Activated gamma-delta T cell (primary cell): Measurements from ENCODE around the gene SNAP91.

ENCODE experiments used
- DNase-seq: peaks from one replicate; lab custom pipeline; 2025; lab: John Stamatoyannopoulos, UW

Gene SNAP91

DNA sequence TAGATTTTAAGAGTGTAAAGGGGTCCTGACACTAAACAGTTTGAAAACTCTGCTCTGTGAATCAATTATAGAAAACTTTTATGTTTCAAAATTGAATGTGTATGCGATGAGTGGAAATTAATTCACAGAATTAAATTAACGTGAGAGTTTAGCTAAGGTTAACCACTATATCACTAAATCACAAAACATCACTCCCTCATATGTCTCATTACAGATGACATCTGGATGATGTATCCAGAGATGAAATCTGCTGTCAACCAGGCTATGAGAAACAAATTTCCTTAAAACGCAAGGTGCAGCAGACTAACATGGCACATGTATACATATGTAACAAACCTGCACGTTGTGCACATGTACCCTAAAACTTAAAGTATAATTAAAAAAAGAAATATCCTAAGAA, 169.2 kb downstream of the SNAP91 start:
- DNase-seq: no peak

DNA sequence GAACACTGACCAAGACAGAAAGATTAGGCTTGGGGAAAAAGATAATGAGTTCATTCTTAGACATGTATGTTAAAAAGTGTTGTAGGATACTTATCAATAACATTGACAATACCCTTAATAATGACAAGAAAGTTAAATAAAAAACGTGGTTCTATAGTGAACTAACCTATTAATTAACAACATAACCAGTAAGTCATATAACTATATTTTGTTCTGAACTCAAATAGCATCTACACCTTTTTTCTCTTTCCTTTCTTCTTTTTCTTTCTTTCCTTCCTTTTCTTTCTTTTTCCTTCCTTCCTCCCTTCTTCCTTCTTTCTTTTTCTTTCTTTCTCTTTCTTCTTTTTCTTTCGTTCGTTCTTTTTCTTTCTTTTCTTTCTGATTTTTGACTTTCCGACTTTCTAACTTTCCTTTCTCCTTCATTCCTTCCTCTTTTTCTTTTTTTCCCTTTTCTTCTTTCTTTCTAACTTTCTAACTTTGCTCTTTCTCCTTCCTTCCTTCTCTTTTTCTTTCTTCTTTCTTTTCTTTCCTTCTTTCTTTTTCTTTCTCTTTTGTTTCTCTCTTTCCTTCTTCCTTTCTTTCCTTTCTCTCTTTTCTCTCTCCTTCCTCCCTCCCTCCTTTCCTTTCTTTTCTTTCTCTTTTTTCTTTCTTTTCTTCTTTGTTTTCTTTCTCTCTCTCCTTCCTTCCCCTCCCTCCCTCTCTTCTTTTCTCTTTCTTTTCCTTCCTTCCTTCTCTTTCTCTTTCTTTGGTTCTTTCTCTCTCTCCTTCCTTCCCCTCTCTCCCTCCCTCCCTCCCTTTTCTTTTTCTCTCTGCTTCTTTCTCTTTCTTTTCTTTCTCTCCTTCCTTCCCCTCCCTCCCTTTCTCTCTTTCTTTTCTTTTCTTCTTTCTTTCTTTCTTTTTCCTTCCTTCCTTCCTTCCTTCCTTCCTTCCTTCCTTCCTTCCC, 172.0 kb downstream of the SNAP91 start:
- no peak for DNase-seq

DNA sequence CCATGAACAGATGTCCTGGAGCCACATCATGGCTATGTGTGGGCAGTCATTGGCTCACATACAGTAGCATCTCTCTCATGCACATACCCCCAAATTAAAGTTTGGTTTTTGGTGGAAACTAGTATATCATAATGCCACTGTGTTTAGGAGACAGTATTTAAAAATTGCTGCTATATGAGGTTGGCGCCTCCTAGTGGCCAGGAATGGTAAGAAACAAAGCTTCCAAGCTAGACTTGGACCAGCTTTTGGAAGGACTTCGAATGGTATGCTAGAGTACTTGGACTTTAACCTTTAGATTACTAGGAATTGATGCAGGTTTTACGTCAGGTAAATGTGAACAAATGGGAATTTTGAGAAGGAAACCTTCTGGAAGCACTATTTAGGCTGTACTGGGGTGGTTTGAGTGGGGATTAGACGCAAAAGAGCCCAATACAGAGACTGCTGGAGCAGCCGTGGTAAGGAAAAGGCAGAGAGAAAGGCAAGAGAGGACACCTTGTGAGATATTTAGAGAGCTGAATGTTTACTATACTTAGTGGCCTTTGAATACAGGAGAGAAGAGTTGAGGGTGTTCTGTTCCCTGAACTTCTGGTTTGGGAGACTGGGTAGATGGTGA, 172.8 kb downstream of the SNAP91 start:
- DNase-seq: no peak

DNA sequence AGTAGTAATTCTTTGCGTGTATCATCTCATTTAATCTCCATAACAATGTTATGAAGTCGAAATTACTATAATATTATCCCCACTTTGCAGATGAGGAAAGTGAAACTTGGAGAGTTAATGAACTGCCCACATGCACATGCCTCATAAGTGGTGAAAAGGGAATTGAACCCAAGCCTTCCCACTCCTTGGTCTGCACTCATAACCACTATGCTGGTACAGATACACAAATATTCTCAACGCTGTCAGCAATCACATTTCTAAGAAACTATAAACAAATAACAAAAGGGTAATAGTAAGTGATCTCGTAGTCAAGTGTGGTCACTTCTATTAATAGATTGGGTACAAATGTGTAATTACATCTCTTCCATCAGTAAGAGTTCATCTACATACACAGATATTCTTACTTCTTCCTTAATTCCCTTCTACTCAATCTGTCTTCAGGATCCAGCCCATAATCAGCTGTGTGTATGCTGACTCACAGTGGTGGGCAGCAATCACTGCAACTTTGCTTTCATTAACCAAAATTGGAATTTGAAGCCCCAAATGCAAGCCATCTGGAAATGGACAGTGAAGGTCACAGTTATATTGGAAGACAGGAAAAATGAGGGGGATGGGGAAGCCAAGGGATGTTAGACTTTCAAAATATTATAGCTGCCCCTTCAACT, 190.0 kb downstream of the SNAP91 start:
- DNase-seq: no peak

DNA sequence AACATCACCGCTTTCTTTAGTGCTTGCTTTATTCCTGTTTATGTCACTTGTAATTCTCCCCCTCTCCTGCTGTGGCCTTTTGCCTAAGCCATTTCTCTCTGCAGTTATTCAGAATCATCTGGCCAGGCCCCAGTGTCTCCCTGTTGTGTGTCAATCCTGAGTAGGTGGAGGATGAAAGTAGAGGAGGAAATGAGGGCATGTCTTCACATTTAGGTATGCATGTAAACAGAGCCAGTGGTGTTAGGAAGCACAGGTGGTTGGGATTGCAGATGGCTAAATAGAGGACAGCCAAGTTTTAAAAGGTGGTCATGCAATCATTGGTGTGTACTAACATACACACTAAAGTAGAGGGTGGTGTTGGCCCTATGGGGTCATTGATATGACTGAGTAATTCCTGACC, 191.4 kb downstream of the SNAP91 start:
- no peak for DNase-seq

DNA sequence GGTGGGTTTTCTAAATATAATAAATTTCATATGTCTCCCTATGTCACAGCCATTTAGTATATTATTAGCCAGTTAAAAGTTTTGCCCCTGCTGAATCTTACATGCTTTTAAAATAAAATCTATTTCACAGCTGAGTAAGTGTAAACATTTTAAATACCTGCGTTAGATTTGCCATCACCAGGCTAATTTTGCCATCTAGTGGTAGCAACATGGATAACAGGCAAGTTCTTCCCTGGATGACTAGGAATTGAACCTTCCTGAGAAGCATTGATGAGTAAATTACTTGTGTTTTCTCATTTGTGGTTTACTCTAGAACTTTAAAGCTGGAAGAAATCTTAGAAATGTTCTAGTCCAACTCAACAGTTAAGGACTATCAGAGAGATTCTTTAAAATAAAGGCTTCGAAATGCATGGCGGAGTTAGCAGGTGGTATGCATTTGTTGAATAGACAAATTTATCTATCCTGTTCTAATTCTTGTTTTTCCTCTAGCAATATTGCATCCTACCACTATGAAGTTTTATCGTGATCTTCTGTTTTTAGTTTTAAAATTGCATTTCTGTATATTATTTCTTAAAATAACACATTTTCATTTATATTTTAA, 193.9 kb downstream of the SNAP91 start:
- DNase-seq: no peak

DNA sequence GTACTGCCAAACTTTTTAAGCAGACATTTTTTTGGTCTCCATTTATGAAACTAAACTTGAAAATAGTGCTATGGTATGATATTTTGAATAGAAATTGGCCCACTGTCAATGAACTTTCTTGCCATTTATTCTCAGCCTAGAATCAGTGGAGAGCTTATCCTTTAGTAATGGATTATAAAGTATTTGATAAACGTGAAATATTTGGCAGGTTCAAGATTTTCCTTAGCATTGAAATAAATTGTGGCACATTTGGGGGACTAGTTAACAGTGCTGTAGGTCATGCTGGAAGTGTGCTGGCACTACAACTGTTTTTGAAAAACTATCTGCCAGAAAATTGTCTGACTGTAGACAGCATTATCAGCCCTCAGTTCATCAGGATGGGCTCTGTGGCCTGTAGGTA, 194.4 kb downstream of the SNAP91 start:
- no peak for DNase-seq

DNA sequence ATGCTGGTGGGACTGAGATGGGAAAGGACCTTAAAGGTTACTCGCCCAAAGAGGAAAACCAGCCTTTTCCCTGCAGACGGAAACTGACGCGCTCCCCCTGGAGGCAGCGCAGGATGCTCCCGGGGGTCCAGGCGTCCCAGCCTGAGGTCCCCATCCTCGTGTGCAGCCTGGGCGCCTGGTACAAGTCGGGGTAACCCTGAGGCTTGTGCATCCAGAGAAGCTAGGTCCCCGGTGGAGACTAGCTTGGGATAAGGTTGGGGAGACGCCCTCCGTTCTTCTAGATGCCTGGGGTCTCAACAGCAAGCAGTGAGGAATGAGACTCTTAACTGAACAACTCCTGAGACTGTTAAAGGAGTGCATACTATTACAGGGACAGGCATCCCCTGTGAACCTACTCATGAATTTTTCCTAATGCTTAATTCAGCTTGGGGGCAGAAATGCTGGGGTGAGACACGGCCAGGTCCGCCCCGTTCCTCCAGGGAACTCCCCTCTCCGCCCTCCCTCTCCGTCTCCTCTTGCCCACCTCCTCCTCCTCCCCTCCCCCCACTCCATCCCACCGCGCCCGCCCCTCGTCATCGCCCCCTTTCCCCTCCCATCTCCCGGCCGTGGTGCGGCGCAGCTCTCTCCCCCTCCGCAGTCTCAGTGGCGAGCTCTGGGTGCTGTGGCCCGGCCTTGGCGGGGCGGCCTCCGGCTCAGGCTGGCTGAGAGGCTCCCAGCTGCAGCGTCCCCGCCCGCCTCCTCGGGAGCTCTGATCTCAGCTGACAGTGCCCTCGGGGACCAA, 196.8 kb downstream of the SNAP91 start, which contains the start of gene PRSS35:
Gene PRSS35, plus strand, starts transcription at position 634 of the 781 bp plus-strand sequence. CDS start 10,908 bp downstream, outside the sequence.
- no peak for DNase-seq

DNA sequence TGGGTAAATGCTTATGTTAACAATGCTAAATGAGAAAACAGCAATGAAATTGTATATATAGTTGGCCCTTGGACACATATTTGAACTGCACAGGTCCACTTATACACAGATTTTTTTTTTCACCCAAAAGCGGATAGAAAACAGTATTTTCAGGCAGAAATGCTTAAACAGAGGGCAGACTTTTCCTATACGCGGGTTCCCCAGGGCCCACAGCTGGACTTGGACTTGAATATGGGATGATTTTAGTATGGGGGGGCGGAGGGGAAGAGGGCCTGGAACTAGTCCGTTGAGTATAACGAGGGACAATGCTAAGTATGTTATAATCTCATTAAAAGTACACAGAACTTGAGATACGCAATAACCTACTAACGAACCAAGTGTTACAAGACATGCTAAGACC, 197.6 kb downstream of the SNAP91 start:
- no peak for DNase-seq

DNA sequence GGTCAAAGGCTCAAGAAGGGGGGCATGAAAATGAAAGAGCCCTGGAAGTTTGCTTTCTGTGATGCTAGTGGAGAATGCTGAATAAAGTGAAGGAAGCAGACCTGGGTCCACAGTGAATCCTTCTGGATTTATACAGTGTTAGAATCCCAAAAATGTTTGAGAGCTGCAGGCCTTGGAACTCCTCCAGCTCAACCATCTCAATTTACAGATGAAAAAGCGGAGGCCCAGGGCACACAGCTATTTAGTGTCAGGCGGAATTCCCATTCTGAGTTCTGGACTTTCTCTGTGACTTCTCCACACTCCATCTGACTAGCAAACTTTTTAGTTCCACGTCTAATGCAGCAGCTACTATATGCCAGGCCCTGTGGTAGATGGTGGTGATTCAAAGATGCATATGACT, 198.1 kb downstream of the SNAP91 start:
- DNase-seq: no peak

DNA sequence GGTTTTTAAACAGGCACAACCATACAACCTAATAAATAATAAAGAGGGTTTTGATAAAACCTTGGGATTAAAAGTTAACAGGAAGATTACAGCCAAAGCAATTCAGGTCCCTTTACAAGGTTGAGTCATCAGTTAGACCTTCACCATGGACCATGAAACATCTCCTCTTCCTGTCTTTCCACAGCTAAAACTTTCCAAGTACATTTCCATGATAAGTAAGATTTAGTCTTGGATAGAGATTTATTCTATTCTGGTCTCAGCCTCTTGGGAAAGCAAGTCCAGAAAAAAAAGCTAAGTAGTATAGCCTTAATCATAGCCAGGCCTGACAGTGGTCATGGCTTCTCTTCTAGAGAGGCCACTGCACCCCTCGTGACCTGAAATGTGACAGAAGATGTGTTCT, 199.5 kb downstream of the SNAP91 start:
- DNase-seq: no peak

DNA sequence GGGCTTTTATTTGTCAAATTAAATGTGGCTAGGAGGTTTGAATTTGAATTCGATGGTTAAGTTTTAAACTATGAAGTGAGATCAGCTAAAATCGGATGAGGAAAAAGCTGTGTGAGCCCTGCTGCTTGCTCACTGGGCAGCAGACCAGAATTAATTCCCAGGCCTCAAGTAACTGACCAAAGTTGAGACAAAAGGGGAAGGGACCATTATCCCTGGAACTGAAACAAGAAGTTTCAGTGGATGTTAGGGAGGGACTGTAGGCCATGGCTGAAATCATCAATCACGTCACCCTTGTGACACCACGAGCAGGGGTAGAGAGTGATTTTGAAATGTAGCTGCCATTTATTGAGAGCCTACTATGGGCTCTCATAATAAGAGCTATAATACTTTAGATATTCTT, 203.5 kb downstream of the SNAP91 start:
- DNase-seq: no peak
